ENCODE results near the gene TAS2R41. TPM values are rescaled to one million over a fixed set of nuclear protein-coding genes. Genes with fewer than 3 reads are reported as not detected.

Gene TAS2R41
- total RNA-seq, 2 donors from 2014 or later = 0.59 TPM; not detected in 1

GRCh38 chr7:143487566-143487965 is 9.9 kb downstream of the TAS2R41 start:
- Histone ChIP-seq H3K4me3 (ENCODE audit: low read length) (no peak overlapping the region), H3K27ac (ENCODE audit: low read depth, low read length) (no peak overlapping the region), H3K36me3 (ENCODE audit: control insufficient read depth, insufficient read depth, low read length) (no peaks in the 10 kb centered on the region), H3K9me3 (ENCODE audit: control insufficient read depth, low read length) (no peaks in the 10 kb centered on the region), H3K27me3 (ENCODE audit: control insufficient read depth, insufficient read depth, low read length, poor library complexity, severe bottlenecking) (no peaks in the 10 kb centered on the region), H3K9ac (ENCODE audit: extremely low read depth, low read length, poor library complexity, severe bottlenecking) (no peak overlapping the region), H3K4me1 (ENCODE audit: control insufficient read depth, insufficient read depth, low read length) (no peaks in the 10 kb centered on the region)
- H3K4me1 Mint-ChIP-seq = peaks cover 6% of the 10 kb centered on the region
- WGBS, 2 experiments (ENCODE audit: insufficient coverage in 1 of 2, insufficient read length in 1 of 2) = 89 to 100% methylated on average over 4 to 5 of the region's 5 CpGs
- H3K4me3 Mint-ChIP-seq = no peak overlapping the region
- H3K27me3 Mint-ChIP-seq (ENCODE audit: insufficient read depth) = no peaks in the 10 kb centered on the region
- no peak for DNase-seq
- no peak for TF ChIP-seq CTCF (conservative IDR thresholded peaks at IDR 0.05)
- H3K36me3 Mint-ChIP-seq (ENCODE audit: low read depth) = no peaks in the 10 kb centered on the region
- no peak overlapping the region for H3K27ac Mint-ChIP-seq
- no peaks in the 10 kb centered on the region for H3K9me3 Mint-ChIP-seq

GRCh38 chr7:143490717-143491306 is 13.1 kb downstream of the TAS2R41 start:
- WGBS, 2 experiments (ENCODE audit: insufficient coverage in 1 of 2, insufficient read length in 1 of 2) = 100% methylated on average over 1 of the region's 1 CpG
- no peak overlapping the region for H3K4me3 Mint-ChIP-seq

GRCh38 chr7:143492043-143492471 is 14.4 kb downstream of the TAS2R41 start:
- H3K27me3 ChIP-seq (ENCODE audit: control insufficient read depth, insufficient read depth, low read length, poor library complexity, severe bottlenecking) = peaks cover 9% of the 10 kb centered on the region
- Mint-ChIP-seq H3K4me1 (peaks cover 6% of the 10 kb centered on the region), H3K27ac (no peak overlapping the region), H3K4me3 (no peak overlapping the region), H3K36me3 (ENCODE audit: low read depth) (no peaks in the 10 kb centered on the region), H3K9me3 (no peaks in the 10 kb centered on the region), H3K27me3 (ENCODE audit: insufficient read depth) (peaks cover 11% of the 10 kb centered on the region)
- no peaks in the 10 kb centered on the region for H3K4me1 ChIP-seq (ENCODE audit: control insufficient read depth, insufficient read depth, low read length)
- no peak overlapping the region for H3K27ac ChIP-seq (ENCODE audit: low read depth, low read length)
- DNase-seq = no peak
- H3K4me3 ChIP-seq (ENCODE audit: low read length) = no peak overlapping the region
- 93 to 100% methylated on average over 1 to 2 of the region's 2 CpGs for WGBS, 2 experiments (ENCODE audit: insufficient coverage in 1 of 2, insufficient read length in 1 of 2)
- no peaks in the 10 kb centered on the region for H3K9me3 ChIP-seq (ENCODE audit: control insufficient read depth, low read length)
- no peaks in the 10 kb centered on the region for H3K36me3 ChIP-seq (ENCODE audit: control insufficient read depth, insufficient read depth, low read length)
- H3K9ac ChIP-seq (ENCODE audit: extremely low read depth, low read length, poor library complexity, severe bottlenecking) = no peak overlapping the region
- TF ChIP-seq CTCF (conservative IDR thresholded peaks at IDR 0.05) = no peak

More at GRCh38 chr7:143490717-143491306, 13.1 kb downstream of the TAS2R41 start:
- Histone ChIP-seq H3K9ac (ENCODE audit: extremely low read depth, low read length, poor library complexity, severe bottlenecking) (no peak overlapping the region), H3K27me3 (ENCODE audit: control insufficient read depth, insufficient read depth, low read length, poor library complexity, severe bottlenecking) (no peaks in the 10 kb centered on the region), H3K4me3 (ENCODE audit: low read length) (no peak overlapping the region), H3K4me1 (ENCODE audit: control insufficient read depth, insufficient read depth, low read length) (no peaks in the 10 kb centered on the region), H3K36me3 (ENCODE audit: control insufficient read depth, insufficient read depth, low read length) (no peaks in the 10 kb centered on the region), H3K27ac (ENCODE audit: low read depth, low read length) (no peak overlapping the region), H3K9me3 (ENCODE audit: control insufficient read depth, low read length) (no peaks in the 10 kb centered on the region)
- peak; percentile 87 for DNase-seq
- peaks cover 3% of the 10 kb centered on the region for H3K27me3 Mint-ChIP-seq (ENCODE audit: insufficient read depth)
- no peak overlapping the region for H3K27ac Mint-ChIP-seq
- TF ChIP-seq CTCF (conservative IDR thresholded peaks at IDR 0.05) = peak; percentile 86
- H3K4me1 Mint-ChIP-seq = peaks cover 6% of the 10 kb centered on the region
- H3K9me3 Mint-ChIP-seq = no peaks in the 10 kb centered on the region
- no peaks in the 10 kb centered on the region for H3K36me3 Mint-ChIP-seq (ENCODE audit: low read depth)

Data from endodermal cell (in vitro differentiated cells).